Liver (tissue), 9 donors: ENCODE results near the gene PDK1. TPM values are rescaled to one million over a fixed set of nuclear protein-coding genes. Genes with fewer than 3 reads are reported as not detected.

Experiments used
- DNase-seq: peaks from one replicate; pipeline ENCODE4 v3.0.0-alpha.2; 2017; ENCODE audit warnings: low spot score
- H3K27ac ChIP-seq, 2 donors: one replicate each; pipeline ENCODE4 v1.7.0; 2013; ENCODE audit warnings: inconsistent platforms in 2 of 2, low read length in 2 of 2, control low read depth in 1 of 2, low read depth in 1 of 2, mild to moderate bottlenecking in 1 of 2
- H3K27me3 ChIP-seq, 4 donors: one replicate each; pipeline versions ENCODE4 v1.6.1 to v1.7.0; 2013; ENCODE audit warnings: low read length in 3 of 4, inconsistent platforms in 1 of 4, mild to moderate bottlenecking in 1 of 4, moderate library complexity in 1 of 4; ENCODE audit not compliant: control insufficient read depth in 4 of 4, insufficient read depth in 4 of 4
- H3K36me3 ChIP-seq, 4 donors: one replicate each; pipeline versions ENCODE4 v1.6.1 to v1.7.0; 2013; ENCODE audit warnings: low read length in 3 of 4, mild to moderate bottlenecking in 3 of 4, low read depth in 1 of 4, moderate library complexity in 1 of 4; ENCODE audit not compliant: control insufficient read depth in 4 of 4, insufficient read depth in 3 of 4
- H3K4me1 ChIP-seq, 4 donors: one replicate each; pipeline versions ENCODE4 v1.6.1 to v1.7.0; 2013; ENCODE audit warnings: low read length in 3 of 4, mild to moderate bottlenecking in 3 of 4, moderate library complexity in 1 of 4; ENCODE audit not compliant: control insufficient read depth in 4 of 4, insufficient read depth in 4 of 4
- H3K4me3 ChIP-seq, 3 donors: one replicate each; pipeline versions ENCODE4 v1.6.1 to v1.7.0; 2013; ENCODE audit warnings: low read length in 3 of 3, control low read depth in 1 of 3, low read depth in 1 of 3, mild to moderate bottlenecking in 1 of 3
- H3K9ac ChIP-seq, 2 donors: one replicate each; pipeline ENCODE4 v1.7.0; 2013; ENCODE audit warnings: low read length in 2 of 2, mild to moderate bottlenecking in 2 of 2, moderate library complexity in 2 of 2, control low read depth in 1 of 2, low read depth in 1 of 2
- H3K9me3 ChIP-seq, 4 donors: one replicate each; pipeline versions ENCODE4 v1.6.1 to v1.7.0; 2013; ENCODE audit warnings: low read length in 3 of 4; ENCODE audit not compliant: control insufficient read depth in 4 of 4
- ATF3 ChIP-seq: IDR thresholded peaks from 2 replicates; pipeline ENCODE4 v1.6.1; 2016; ENCODE audit warnings: antibody characterized with exemption
- EGR1 ChIP-seq, 2 donors: IDR thresholded peaks; 2 replicates each; pipeline ENCODE4 v1.6.1; 2016 to 2018; ENCODE audit warnings: antibody characterized with exemption in 2 of 2, low read depth in 2 of 2
- FOXA1 ChIP-seq: IDR thresholded peaks from 2 replicates; pipeline ENCODE4 v1.6.1; 2016; ENCODE audit warnings: antibody characterized with exemption
- FOXA2 ChIP-seq: IDR thresholded peaks from 2 replicates; pipeline ENCODE4 v1.6.1; 2016; ENCODE audit warnings: antibody characterized with exemption
- GABPA ChIP-seq, 2 donors: IDR thresholded peaks in 1 of 2; conservative IDR thresholded peaks in 1 of 2; 2 replicates each; pipeline ENCODE4 v1.6.1; 2016; ENCODE audit warnings: antibody characterized with exemption in 2 of 2, mild to moderate bottlenecking in 1 of 2, moderate library complexity in 1 of 2
- HNF4A ChIP-seq, 2 donors: conservative IDR thresholded peaks; 2 replicates each; pipeline ENCODE4 v1.6.1; 2016; ENCODE audit warnings: antibody characterized with exemption in 2 of 2, mild to moderate bottlenecking in 2 of 2
- HNF4G ChIP-seq: IDR thresholded peaks from 2 replicates; pipeline ENCODE4 v1.6.1; 2016; ENCODE audit warnings: antibody characterized with exemption
- JUND ChIP-seq, 2 donors: IDR thresholded peaks; 2 replicates each; pipeline ENCODE4 v1.6.1; 2016; ENCODE audit warnings: antibody characterized with exemption in 2 of 2
- NR2F2 ChIP-seq: IDR thresholded peaks from 2 replicates; pipeline ENCODE4 v1.6.1; 2016; ENCODE audit warnings: antibody characterized with exemption
- RAD21 ChIP-seq, 2 donors: IDR thresholded peaks; 2 replicates each; pipeline ENCODE4 v1.6.1; 2016; ENCODE audit warnings: antibody characterized with exemption in 2 of 2, mild to moderate bottlenecking in 2 of 2
- RXRA ChIP-seq, 2 donors: IDR thresholded peaks; 2 replicates each; pipeline ENCODE4 v1.6.1; 2017 to 2018; ENCODE audit warnings: antibody characterized with exemption in 2 of 2, mild to moderate bottlenecking in 1 of 2
- SP1 ChIP-seq: IDR thresholded peaks from 2 replicates; pipeline ENCODE4 v1.6.1; 2018; ENCODE audit warnings: antibody characterized with exemption, mild to moderate bottlenecking
- TAF1 ChIP-seq: conservative IDR thresholded peaks from 2 replicates; pipeline ENCODE4 v1.6.1; 2016; ENCODE audit warnings: antibody characterized with exemption, mild to moderate bottlenecking
- YY1 ChIP-seq: IDR thresholded peaks from 2 replicates; pipeline ENCODE4 v1.6.1; 2016; ENCODE audit warnings: antibody characterized with exemption, mild to moderate bottlenecking
- ZBTB33 ChIP-seq: IDR thresholded peaks from 2 replicates; pipeline ENCODE4 v1.6.1; 2016; ENCODE audit warnings: antibody characterized with exemption
- WGBS: extraction: QIAGEN DNeasy Blood & Tissue Kit; methylation state at CpG from one replicate; pipeline ENCODE4 v1.1.7; 2013; 5-methylcytosine and 5-hydroxymethylcytosine counted together
- polyA plus RNA-seq, 2 donors: library from polyadenylated mRNA; stranded (reverse) in 1 of 2; unstranded in 1 of 2; fragments of 200-250 nt in 1 of 2; fragments of >200 nt in 1 of 2; fragmentation: Nextera tagmentation in 1 of 2; extraction: Ambion mirVana in 1 of 2; gene quantifications; one replicate each; pipeline versions ENCODE4 v1.2.1 to v1.2.3, GENCODE V29; 2013 to 2015
- total RNA-seq, 2 donors: library from RNA; depleted of rRNA; stranded (reverse); fragments of >200 nt; gene quantifications; one replicate each; pipeline ENCODE4 v1.2.3, GENCODE V29; 2014
- TF ChIP-seq, protein P1 (sequence below): IDR thresholded peaks from 2 replicates; pipeline ENCODE4 v1.6.1; 2016; ENCODE audit warnings: antibody characterized with exemption
- TF ChIP-seq, protein P2 (sequence below): IDR thresholded peaks from 2 replicates; pipeline ENCODE4 v1.6.1; 2016; ENCODE audit warnings: antibody characterized with exemption, mild to moderate bottlenecking
- donor health status: healthy.
- donor health status: healthy.
- donor health status: healthy.
- donor health status: healthy.
- donor health status: healthy.

Gene PDK1
- total and polyA plus RNA-seq, 4 donors: 4.7 to 10.9 (median 7.8) TPM

- H3K4me1 ChIP-seq: no peaks in the 10 kb centered on the region
- H3K27me3 ChIP-seq: no peaks in the 10 kb centered on the region
- H3K27ac ChIP-seq: no peak overlapping the region
- TF ChIP-seq EGR1 (IDR thresholded peaks at IDR 0.05; ENCODE audit: low read depth in 2 of 2): no peak
- TF ChIP-seq HNF4G: no peak
- no peak for TF ChIP-seq YY1
- TF ChIP-seq RXRA (IDR thresholded peaks at IDR 0.05): no peak
- no peak for TF ChIP-seq RAD21 (IDR thresholded peaks at IDR 0.05)
- TF ChIP-seq FOXA1: no peak
- TF ChIP-seq HNF4A (conservative IDR thresholded peaks at IDR 0.05): no peak
- TF ChIP-seq ZBTB33: no peak
- no peak overlapping the region for H3K9ac ChIP-seq
- no peak overlapping the region for H3K4me3 ChIP-seq
- peaks cover 0 to 3% (median 0%) of the 10 kb centered on the region in 4 donors for H3K9me3 ChIP-seq
- H3K36me3 ChIP-seq: no peaks in the 10 kb centered on the region
- WGBS: 91% methylated on average over 1 of the region's 1 CpG
- no peak for DNase-seq
Observed at GRCh38 chr2:172627181-172627580, 71.3 kb downstream of the PDK1 start.

GRCh38 chr2:172628085-172628484 lies 72.2 kb downstream of the PDK1 start:
- Histone ChIP-seq H3K9me3 (peaks cover 0 to 3% (median 0%) of the 10 kb centered on the region in 4 donors), H3K27ac (no peak overlapping the region), H3K36me3 (no peaks in the 10 kb centered on the region), H3K27me3 (no peaks in the 10 kb centered on the region), H3K4me3 (no peak overlapping the region), H3K9ac (no peak overlapping the region), H3K4me1 (no peaks in the 10 kb centered on the region)
- 85% methylated on average over 4 of the region's 4 CpGs for WGBS
- no peak for DNase-seq
- TF ChIP-seq HNF4A (conservative IDR thresholded peaks at IDR 0.05) (no peak), GABPA (IDR thresholded peaks at IDR 0.05 in 1 of 2, conservative IDR thresholded peaks at IDR 0.05 in 1 of 2) (no peak), RXRA (IDR thresholded peaks at IDR 0.05) (no peak), NR2F2 (no peak), HNF4G (no peak), ZBTB33 (no peak), FOXA1 (no peak), YY1 (no peak), RAD21 (IDR thresholded peaks at IDR 0.05) (no peak)
- TF ChIP-seq, protein P1, sequence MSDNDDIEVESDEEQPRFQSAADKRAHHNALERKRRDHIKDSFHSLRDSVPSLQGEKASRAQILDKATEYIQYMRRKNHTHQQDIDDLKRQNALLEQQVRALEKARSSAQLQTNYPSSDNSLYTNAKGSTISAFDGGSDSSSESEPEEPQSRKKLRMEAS: no peak

DNA sequence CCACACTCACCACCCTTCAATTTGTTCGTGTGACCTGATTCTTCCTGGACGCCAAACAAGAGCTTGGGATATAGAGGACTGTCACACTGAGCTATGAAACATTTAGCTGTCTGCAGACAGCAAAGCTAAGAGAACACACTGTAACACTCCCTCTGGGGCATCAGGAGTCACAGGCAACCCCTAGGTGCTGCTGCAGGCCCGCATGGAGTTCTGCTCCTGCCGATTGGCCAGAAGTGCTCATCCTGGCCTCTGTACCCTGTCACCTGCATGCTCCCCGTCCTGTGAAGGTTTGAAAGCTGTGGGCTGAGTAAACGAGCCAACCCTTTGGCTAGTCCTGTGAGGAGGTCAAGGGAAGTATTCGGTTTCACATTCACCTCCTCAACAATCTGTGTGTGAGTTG lies 73.7 kb downstream of the PDK1 start:
- H3K4me3 ChIP-seq: no peak overlapping the region
- DNase-seq: no peak
- H3K9ac ChIP-seq: no peak overlapping the region
- 85% methylated on average over 7 of the region's 7 CpGs for WGBS
- no peak overlapping the region for H3K27ac ChIP-seq
- no peaks in the 10 kb centered on the region for H3K4me1 ChIP-seq
- H3K36me3 ChIP-seq: no peaks in the 10 kb centered on the region
- H3K27me3 ChIP-seq: no peaks in the 10 kb centered on the region
- H3K9me3 ChIP-seq: no peaks in the 10 kb centered on the region
- TF ChIP-seq, protein P1: no peak
- TF ChIP-seq, protein P2, sequence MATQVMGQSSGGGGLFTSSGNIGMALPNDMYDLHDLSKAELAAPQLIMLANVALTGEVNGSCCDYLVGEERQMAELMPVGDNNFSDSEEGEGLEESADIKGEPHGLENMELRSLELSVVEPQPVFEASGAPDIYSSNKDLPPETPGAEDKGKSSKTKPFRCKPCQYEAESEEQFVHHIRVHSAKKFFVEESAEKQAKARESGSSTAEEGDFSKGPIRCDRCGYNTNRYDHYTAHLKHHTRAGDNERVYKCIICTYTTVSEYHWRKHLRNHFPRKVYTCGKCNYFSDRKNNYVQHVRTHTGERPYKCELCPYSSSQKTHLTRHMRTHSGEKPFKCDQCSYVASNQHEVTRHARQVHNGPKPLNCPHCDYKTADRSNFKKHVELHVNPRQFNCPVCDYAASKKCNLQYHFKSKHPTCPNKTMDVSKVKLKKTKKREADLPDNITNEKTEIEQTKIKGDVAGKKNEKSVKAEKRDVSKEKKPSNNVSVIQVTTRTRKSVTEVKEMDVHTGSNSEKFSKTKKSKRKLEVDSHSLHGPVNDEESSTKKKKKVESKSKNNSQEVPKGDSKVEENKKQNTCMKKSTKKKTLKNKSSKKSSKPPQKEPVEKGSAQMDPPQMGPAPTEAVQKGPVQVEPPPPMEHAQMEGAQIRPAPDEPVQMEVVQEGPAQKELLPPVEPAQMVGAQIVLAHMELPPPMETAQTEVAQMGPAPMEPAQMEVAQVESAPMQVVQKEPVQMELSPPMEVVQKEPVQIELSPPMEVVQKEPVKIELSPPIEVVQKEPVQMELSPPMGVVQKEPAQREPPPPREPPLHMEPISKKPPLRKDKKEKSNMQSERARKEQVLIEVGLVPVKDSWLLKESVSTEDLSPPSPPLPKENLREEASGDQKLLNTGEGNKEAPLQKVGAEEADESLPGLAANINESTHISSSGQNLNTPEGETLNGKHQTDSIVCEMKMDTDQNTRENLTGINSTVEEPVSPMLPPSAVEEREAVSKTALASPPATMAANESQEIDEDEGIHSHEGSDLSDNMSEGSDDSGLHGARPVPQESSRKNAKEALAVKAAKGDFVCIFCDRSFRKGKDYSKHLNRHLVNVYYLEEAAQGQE: no peak
- TF ChIP-seq HNF4A (conservative IDR thresholded peaks at IDR 0.05) (no peak), ATF3 (no peak), RXRA (IDR thresholded peaks at IDR 0.05) (no peak), TAF1 (no peak), FOXA2 (no peak), GABPA (IDR thresholded peaks at IDR 0.05 in 1 of 2, conservative IDR thresholded peaks at IDR 0.05 in 1 of 2) (no peak), EGR1 (IDR thresholded peaks at IDR 0.05; ENCODE audit: low read depth in 2 of 2) (no peak), RAD21 (IDR thresholded peaks at IDR 0.05) (no peak), SP1 (no peak), JUND (IDR thresholded peaks at IDR 0.05) (no peak), HNF4G (no peak), ZBTB33 (no peak)
